Smooth muscle cell (in vitro differentiated cells): ENCODE data around the gene IP6K1. TPM values are rescaled to one million over a fixed set of nuclear protein-coding genes. Genes with fewer than 3 reads are reported as not detected.

Source experiments
- DNase-seq: peaks from one replicate; lab custom pipeline; 2025; ENCODE audit not compliant: unreplicated experiment; lab: John Stamatoyannopoulos, UW
- H2AFZ ChIP-seq: fragments of 200-600 bp; sonication (generic); 2 replicates; pipeline ENCODE4 v1.6.0; 2016; ENCODE audit warnings: antibody characterized with exemption, low read depth, mild to moderate bottlenecking
- H3F3A ChIP-seq: fragments of 200-600 bp; sonication (generic); 2 replicates; pipeline ENCODE4 v1.6.0; 2017; ENCODE audit warnings: antibody characterized with exemption, low read depth
- H3K27ac ChIP-seq: fragments of 200-600 bp; sonication (generic); 2 replicates; pipeline ENCODE4 v1.5.1; 2016; ENCODE audit warnings: low read depth, mild to moderate bottlenecking
- H3K27me3 ChIP-seq: fragments of 200-600 bp; sonication (generic); 2 replicates; pipeline ENCODE4 v1.6.1; 2016; ENCODE audit warnings: low read depth, mild to moderate bottlenecking
- H3K36me3 ChIP-seq: fragments of 200-600 bp; sonication (generic); 2 replicates; pipeline ENCODE4 v1.5.1; 2016; ENCODE audit warnings: low read depth
- H3K4me1 ChIP-seq: fragments of 200-600 bp; sonication (generic); 2 replicates; pipeline ENCODE4 v1.5.1; 2016; ENCODE audit warnings: low read depth
- H3K4me2 ChIP-seq: fragments of 200-600 bp; sonication (generic); 2 replicates; pipeline ENCODE4 v1.6.0; 2016; ENCODE audit warnings: mild to moderate bottlenecking
- H3K4me3 ChIP-seq: fragments of 200-600 bp; sonication (generic); 2 replicates; pipeline ENCODE4 v1.5.1; 2016; ENCODE audit warnings: mild to moderate bottlenecking
- H3K79me2 ChIP-seq: fragments of 200-600 bp; sonication (generic); 2 replicates; pipeline ENCODE4 v1.6.0; 2016; ENCODE audit warnings: low read depth, mild to moderate bottlenecking
- H3K9ac ChIP-seq: fragments of 200-600 bp; sonication (generic); 2 replicates; pipeline ENCODE4 v1.6.0; 2016; ENCODE audit warnings: low read depth
- H3K9me3 ChIP-seq: fragments of 200-600 bp; sonication (generic); replicated peaks from 2 replicates; pipeline ENCODE4 v1.5.1; 2016; ENCODE audit warnings: low read depth
- H4K20me1 ChIP-seq: fragments of 200-600 bp; sonication (generic); 2 replicates; pipeline ENCODE4 v1.6.0; 2016; ENCODE audit warnings: low read depth
- WGBS: methylation state at CpG from one replicate; pipeline ENCODE4 v1.1.7; 2016; ENCODE audit warnings: low lambda C conversion rate; 5-methylcytosine and 5-hydroxymethylcytosine counted together
- polyA plus RNA-seq: library from polyadenylated mRNA; unstranded; fragments of >200 nt; fragmentation: Nextera tagmentation; extraction: Ambion mirVana; gene quantifications from 2 replicates; pipeline ENCODE4 v1.2.1, GENCODE V29; 2016
- total RNA-seq: library from RNA; depleted of rRNA; stranded (reverse); fragments of >200 nt; gene quantifications from 2 replicates; pipeline ENCODE4 v1.2.3, GENCODE V29; 2014
- TF ChIP-seq, protein P1 (sequence below): fragments of 200-600 bp; sonication (generic); IDR thresholded peaks from 2 replicates; pipeline ENCODE4 v1.5.1; 2017; ENCODE audit warnings: borderline replicate concordance, mild to moderate bottlenecking, antibody characterized with exemption; ENCODE audit not compliant: insufficient read depth, poor library complexity, severe bottlenecking

IP6K1 gene
- total and polyA plus RNA-seq, 2 experiments from 2014 or later, result 23.0 to 31.1 TPM

GRCh38 chr3:49721896-49722781 lies 64.2 kb downstream of the IP6K1 start:
- Histone ChIP-seq H3K27ac (peak overlapping the region; percentile 94), H3K4me3 (peak overlapping the region; percentile 73), H3K9ac (no peak overlapping the region), H3K4me2 (peak overlapping the region; percentile 90), H4K20me1 (peaks cover 16% of the 10 kb centered on the region), H3K4me1 (peaks cover 12% of the 10 kb centered on the region), H2AFZ (no peak overlapping the region), H3K9me3 (no peaks in the 10 kb centered on the region), H3K36me3 (no peaks in the 10 kb centered on the region), H3K27me3 (no peaks in the 10 kb centered on the region), H3K79me2 (peaks cover 13% of the 10 kb centered on the region), H3F3A (peaks cover 12% of the 10 kb centered on the region)
- 96% methylated on average over 26 of the region's 26 CpGs for WGBS
- TF ChIP-seq, protein P1, sequence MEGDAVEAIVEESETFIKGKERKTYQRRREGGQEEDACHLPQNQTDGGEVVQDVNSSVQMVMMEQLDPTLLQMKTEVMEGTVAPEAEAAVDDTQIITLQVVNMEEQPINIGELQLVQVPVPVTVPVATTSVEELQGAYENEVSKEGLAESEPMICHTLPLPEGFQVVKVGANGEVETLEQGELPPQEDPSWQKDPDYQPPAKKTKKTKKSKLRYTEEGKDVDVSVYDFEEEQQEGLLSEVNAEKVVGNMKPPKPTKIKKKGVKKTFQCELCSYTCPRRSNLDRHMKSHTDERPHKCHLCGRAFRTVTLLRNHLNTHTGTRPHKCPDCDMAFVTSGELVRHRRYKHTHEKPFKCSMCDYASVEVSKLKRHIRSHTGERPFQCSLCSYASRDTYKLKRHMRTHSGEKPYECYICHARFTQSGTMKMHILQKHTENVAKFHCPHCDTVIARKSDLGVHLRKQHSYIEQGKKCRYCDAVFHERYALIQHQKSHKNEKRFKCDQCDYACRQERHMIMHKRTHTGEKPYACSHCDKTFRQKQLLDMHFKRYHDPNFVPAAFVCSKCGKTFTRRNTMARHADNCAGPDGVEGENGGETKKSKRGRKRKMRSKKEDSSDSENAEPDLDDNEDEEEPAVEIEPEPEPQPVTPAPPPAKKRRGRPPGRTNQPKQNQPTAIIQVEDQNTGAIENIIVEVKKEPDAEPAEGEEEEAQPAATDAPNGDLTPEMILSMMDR, result no peak
- DNase-seq, result no peak

DNA sequence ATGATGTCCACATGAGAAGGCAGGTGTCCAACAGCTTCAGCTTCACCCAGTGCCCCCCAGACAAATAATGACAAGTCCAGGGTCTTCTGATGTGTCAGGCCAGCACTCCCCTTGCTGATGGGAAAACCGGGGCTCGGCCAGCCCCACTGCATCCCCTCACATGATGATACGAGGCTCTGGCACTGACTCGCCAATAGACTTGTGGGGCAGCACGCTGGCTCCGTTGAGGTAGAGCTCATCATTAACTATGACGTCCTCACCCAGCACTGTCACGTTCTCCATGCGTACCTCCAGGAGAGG lies 64.8 kb downstream of the IP6K1 start:
- Histone ChIP-seq H3K27me3 (no peaks in the 10 kb centered on the region), H3K79me2 (peaks cover 13% of the 10 kb centered on the region), H2AFZ (no peak overlapping the region), H3K27ac (no peak overlapping the region), H3K9me3 (no peaks in the 10 kb centered on the region), H3F3A (peaks cover 12% of the 10 kb centered on the region), H3K9ac (no peak overlapping the region), H3K4me1 (peaks cover 12% of the 10 kb centered on the region), H4K20me1 (peaks cover 16% of the 10 kb centered on the region), H3K4me3 (no peak overlapping the region), H3K4me2 (no peak overlapping the region), H3K36me3 (no peaks in the 10 kb centered on the region)
- TF ChIP-seq, protein P1, result no peak
- 94% methylated on average over 8 of the region's 9 CpGs for WGBS
- no peak for DNase-seq

DNA sequence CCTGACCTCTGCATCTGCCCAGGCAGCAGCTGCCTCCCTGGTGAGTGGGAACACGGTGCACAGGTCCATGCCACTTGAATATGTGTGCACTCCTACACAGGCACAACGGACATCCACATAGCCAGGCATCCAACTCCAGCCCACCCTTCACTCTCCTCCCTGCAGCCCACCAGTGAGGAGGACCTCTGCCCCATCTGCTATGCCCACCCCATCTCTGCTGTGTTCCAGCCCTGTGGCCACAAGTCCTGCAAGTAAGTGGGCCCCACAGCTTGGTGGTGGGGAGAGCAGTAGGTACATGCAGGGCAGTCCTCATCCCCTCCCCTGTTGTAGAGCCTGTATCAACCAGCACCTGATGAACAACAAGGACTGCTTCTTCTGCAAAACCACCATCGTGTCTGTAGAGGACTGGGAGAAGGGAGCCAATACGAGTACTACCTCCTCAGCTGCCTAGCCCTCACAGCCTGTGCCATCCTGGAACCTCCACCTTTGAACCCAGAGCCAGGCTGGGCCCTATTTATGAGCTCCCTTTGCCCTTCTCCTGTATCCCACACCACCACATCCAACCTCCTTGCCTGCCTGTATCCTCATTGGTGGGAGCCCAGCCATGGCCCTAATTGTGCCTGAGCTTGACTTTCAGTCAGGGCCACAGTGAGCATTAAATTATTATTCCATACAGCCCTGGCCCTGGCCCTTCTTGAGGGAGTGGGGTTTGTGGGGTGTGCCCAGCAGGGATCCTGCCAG lies 65.3 kb downstream of the IP6K1 start:
- TF ChIP-seq, protein P1, result no peak
- Histone ChIP-seq H3K9me3 (no peaks in the 10 kb centered on the region), H3K27ac (no peak overlapping the region), H3K4me2 (no peak overlapping the region), H3K4me3 (no peak overlapping the region), H3K4me1 (peaks cover 12% of the 10 kb centered on the region), H3K79me2 (peaks cover 13% of the 10 kb centered on the region), H3K9ac (no peak overlapping the region), H3K27me3 (no peaks in the 10 kb centered on the region), H3F3A (peaks cover 12% of the 10 kb centered on the region), H2AFZ (no peak overlapping the region), H4K20me1 (peaks cover 16% of the 10 kb centered on the region), H3K36me3 (no peaks in the 10 kb centered on the region)
- no peak for DNase-seq
- 89% methylated on average over 4 of the region's 4 CpGs for WGBS
